ENCODE results near the gene RSRC1. TPM values are rescaled to one million over a fixed set of nuclear protein-coding genes. Genes with fewer than 3 reads are reported as not detected.
"Not testable (repeated sequence)": the region's sequence is repeated elsewhere in the genome, so short reads cannot be mapped to it uniquely, and the experiment has no call there.

RSRC1 gene
- total and polyA plus RNA-seq, 2 of the 13 experiments (the other 11 are each of a cell fraction or from before 2014, with no cell fraction given): 4.9 to 63.0 TPM

DNA sequence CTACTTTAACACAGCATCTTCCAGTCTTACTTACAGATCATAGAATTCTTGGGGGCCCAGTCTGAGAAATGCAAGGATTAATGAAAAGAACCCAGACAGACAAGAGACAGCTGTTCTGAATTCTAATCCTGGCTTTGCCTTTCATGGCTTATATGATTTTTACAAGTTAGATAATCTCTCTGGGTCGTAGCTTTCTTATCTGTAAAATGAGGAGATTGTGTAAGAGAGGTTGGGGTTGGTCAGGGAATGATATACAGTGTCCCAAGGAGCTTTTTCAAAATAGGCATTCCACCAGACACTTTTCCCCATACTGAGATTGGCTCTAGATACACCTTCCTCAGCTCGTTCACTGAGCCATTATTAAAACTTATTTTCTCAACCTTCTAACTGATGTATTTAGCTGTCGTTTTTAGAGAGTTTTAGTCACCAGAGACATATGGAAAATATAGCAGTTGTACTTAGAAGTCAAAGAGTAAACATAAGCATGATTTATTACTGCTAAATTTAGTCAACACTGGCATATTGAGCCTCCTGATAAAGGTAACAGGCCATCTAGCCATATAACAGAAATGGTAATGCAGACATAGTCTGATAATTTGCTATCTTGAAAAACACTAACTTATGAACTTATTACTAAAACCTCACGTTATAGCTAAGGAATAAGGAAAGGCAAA lies 298.1 kb downstream of the RSRC1 start:
- TF ChIP-seq HHEX (CRISPR knock-in tag; IDR thresholded peaks at IDR 0.05) (no peak), NFATC3 (CRISPR knock-in tag; IDR thresholded peaks at IDR 0.05) (no peak), CBFB (CRISPR knock-in tag; IDR thresholded peaks at IDR 0.05) (no peak), GATAD1 (CRISPR knock-in tag; IDR thresholded peaks at IDR 0.05) (no peak), SNRNP70 (IDR thresholded peaks at IDR 0.05; ENCODE audit: low read depth, low read length) (no peak), HNRNPL (IDR thresholded peaks at IDR 0.05; ENCODE audit: low read depth, low read length) (no peak), ZFP37 (CRISPR knock-in tag; IDR thresholded peaks at IDR 0.05; ENCODE audit: borderline replicate concordance) (no peak), ZSCAN21 (CRISPR knock-in tag; IDR thresholded peaks at IDR 0.05; ENCODE audit: borderline replicate concordance) (no peak), KLF13 (CRISPR knock-in tag; IDR thresholded peaks at IDR 0.05) (no peak), ZNF607 (CRISPR knock-in tag; IDR thresholded peaks at IDR 0.05; ENCODE audit: borderline replicate concordance) (no peak), MED1 (CRISPR knock-in tag; IDR thresholded peaks at IDR 0.05) (no peak), ZBTB8A (CRISPR knock-in tag; IDR thresholded peaks at IDR 0.05; ENCODE audit: borderline replicate concordance, low read depth) (no peak)
- TF ChIP-seq, protein P1, sequence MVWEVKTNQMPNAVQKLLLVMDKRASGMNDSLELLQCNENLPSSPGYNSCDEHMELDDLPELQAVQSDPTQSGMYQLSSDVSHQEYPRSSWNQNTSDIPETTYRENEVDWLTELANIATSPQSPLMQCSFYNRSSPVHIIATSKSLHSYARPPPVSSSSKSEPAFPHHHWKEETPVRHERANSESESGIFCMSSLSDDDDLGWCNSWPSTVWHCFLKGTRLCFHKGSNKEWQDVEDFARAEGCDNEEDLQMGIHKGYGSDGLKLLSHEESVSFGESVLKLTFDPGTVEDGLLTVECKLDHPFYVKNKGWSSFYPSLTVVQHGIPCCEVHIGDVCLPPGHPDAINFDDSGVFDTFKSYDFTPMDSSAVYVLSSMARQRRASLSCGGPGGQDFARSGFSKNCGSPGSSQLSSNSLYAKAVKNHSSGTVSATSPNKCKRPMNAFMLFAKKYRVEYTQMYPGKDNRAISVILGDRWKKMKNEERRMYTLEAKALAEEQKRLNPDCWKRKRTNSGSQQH (CRISPR knock-in tag; IDR thresholded peaks at IDR 0.05; ENCODE audit: low read depth): no peak
- TF ChIP-seq, protein P2, sequence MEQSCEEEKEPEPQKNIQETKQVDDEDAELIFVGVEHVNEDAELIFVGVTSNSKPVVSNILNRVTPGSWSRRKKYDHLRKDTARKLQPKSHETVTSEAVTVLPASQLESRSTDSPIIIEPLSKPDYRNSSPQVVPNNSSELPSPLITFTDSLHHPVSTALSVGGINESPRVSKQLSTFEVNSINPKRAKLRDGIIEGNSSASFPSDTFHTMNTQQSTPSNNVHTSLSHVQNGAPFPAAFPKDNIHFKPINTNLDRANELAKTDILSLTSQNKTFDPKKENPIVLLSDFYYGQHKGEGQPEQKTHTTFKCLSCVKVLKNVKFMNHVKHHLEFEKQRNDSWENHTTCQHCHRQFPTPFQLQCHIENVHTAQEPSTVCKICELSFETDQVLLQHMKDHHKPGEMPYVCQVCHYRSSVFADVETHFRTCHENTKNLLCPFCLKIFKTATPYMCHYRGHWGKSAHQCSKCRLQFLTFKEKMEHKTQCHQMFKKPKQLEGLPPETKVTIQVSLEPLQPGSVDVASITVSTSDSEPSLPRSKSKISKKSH (CRISPR knock-in tag; IDR thresholded peaks at IDR 0.05; ENCODE audit: borderline replicate concordance): no peak
- TF ChIP-seq, protein P3, sequence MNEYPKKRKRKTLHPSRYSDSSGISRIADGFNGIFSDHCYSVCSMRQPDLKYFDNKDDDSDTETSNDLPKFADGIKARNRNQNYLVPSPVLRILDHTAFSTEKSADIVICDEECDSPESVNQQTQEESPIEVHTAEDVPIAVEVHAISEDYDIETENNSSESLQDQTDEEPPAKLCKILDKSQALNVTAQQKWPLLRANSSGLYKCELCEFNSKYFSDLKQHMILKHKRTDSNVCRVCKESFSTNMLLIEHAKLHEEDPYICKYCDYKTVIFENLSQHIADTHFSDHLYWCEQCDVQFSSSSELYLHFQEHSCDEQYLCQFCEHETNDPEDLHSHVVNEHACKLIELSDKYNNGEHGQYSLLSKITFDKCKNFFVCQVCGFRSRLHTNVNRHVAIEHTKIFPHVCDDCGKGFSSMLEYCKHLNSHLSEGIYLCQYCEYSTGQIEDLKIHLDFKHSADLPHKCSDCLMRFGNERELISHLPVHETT (CRISPR knock-in tag; conservative IDR thresholded peaks at IDR 0.05): no peak
- POLR2A ChIA-PET: no interaction called here
- no peaks in the 10 kb centered on the region for H3K79me2 ChIP-seq (ENCODE audit: insufficient read depth, low read length)
- no peaks in the 10 kb centered on the region for H4K20me1 ChIP-seq (ENCODE audit: insufficient read depth, low read length)
- H3K36me3 ChIP-seq (replicated peaks in 1 of 2; ENCODE audit: control insufficient read depth in 1 of 2, insufficient read depth in 2 of 2, low read length in 2 of 2): no peaks in the 10 kb centered on the region
- H3K27me3 ChIP-seq (ENCODE audit: control insufficient read depth in 1 of 2, insufficient read depth in 2 of 2, low read length in 2 of 2): no peaks in the 10 kb centered on the region
- H3K4me1 ChIP-seq (ENCODE audit: insufficient read depth, low read length): no peaks in the 10 kb centered on the region
- H3K4me2 ChIP-seq (ENCODE audit: low read depth, low read length): no peak overlapping the region
- H3K9me3 ChIP-seq (ENCODE audit: low read length): no peaks in the 10 kb centered on the region
- FAIRE-seq (no peak), ATAC-seq (no peak), DNase-seq (ENCODE audit: low spot score) (no peak)
- 84% methylated on average over 4 of the region's 4 CpGs for WGBS (ENCODE audit: low lambda C conversion rate)
- in situ Hi-C loops (cut with HindIII; ENCODE audit: extremely low pct_ligation_motif_present, low pct_unique_long_range_greater_than_20kb): no loop called here
- no peak overlapping the region for H3K27ac ChIP-seq (ENCODE audit: extremely low read length, insufficient read depth, low read length)
- no peak overlapping the region for H3K9ac ChIP-seq (ENCODE audit: insufficient read depth, low read depth, low read length)
- CTCF ChIA-PET (ENCODE audit: low intra/inter-chr PET ratio, low total read pairs): no interaction called here
- intact Hi-C loops (cut with micrococcal nuclease; ENCODE audit: unreplicated experiment): no loop called here
- no peak overlapping the region for H3K4me3 ChIP-seq (replicated peaks in 1 of 3; ENCODE audit: insufficient read depth in 1 of 3, low read depth in 2 of 3, low read length in 3 of 3)
- BruUV-seq (replicated peaks): no TSS peak
- no peak overlapping the region for H2AFZ ChIP-seq (ENCODE audit: low read length)

DNA sequence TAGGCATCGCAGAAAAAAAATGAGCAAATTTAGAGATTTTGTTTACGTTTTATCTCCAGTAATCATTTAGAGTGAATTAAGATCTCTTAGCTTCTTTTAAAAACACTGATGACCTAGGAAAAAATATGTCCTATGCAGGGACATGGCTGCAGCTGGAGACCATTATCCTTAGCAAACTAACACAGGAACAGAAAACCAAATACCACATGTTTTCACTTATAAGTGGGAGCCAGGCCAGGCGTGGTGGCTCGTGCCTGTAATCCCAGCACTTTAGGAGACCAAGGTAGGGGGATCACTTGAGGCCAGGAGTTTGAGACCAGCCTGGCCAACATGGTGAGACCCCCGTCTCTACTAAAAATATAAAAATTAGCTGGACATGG lies 298.6 kb downstream of the RSRC1 start:
- H4K20me1 ChIP-seq (ENCODE audit: insufficient read depth, low read length); DNase-seq (ENCODE audit: low spot score); ATAC-seq; H2AFZ ChIP-seq (ENCODE audit: low read length); in situ Hi-C loops (cut with HindIII; ENCODE audit: extremely low pct_ligation_motif_present, low pct_unique_long_range_greater_than_20kb); FAIRE-seq; H3K4me3 ChIP-seq (replicated peaks in 1 of 3; ENCODE audit: insufficient read depth in 1 of 3, low read depth in 2 of 3, low read length in 3 of 3); POLR2A ChIA-PET; BruUV-seq (replicated peaks); H3K27ac ChIP-seq (ENCODE audit: extremely low read length, insufficient read depth, low read length); H3K9ac ChIP-seq (ENCODE audit: insufficient read depth, low read depth, low read length); H3K36me3 ChIP-seq (replicated peaks in 1 of 2; ENCODE audit: control insufficient read depth in 1 of 2, insufficient read depth in 2 of 2, low read length in 2 of 2); CTCF ChIA-PET (ENCODE audit: low intra/inter-chr PET ratio, low total read pairs); intact Hi-C loops (cut with micrococcal nuclease; ENCODE audit: unreplicated experiment); H3K4me1 ChIP-seq (ENCODE audit: insufficient read depth, low read length); H3K4me2 ChIP-seq (ENCODE audit: low read depth, low read length); H3K9me3 ChIP-seq (ENCODE audit: low read length); H3K27me3 ChIP-seq (ENCODE audit: control insufficient read depth in 1 of 2, insufficient read depth in 2 of 2, low read length in 2 of 2); H3K79me2 ChIP-seq (ENCODE audit: insufficient read depth, low read length): not testable (repeated sequence)
- WGBS (ENCODE audit: low lambda C conversion rate): 96% methylated on average over 5 of the region's 5 CpGs

Measured in HepG2 (cell line).